GM12878 (cell line): Measurements from ENCODE around the gene NTN1. TPM values are rescaled to one million over a fixed set of nuclear protein-coding genes. Genes with fewer than 3 reads are reported as not detected.

Source experiments
- ATAC-seq: fragments of 200-7000 bp; cut with Tn5 transposase; 3 replicates; pipeline ENCODE4 v1.9.1; 2020; ENCODE audit warnings: mild to moderate bottlenecking, moderate library complexity
- BruUV-seq: library from RNA; stranded (reverse); fragments of 400-500 nt; replicated peaks from 2 replicates; lab custom pipeline; 2021; lab: Mats Ljungman, UMichigan
- CTCF ChIA-PET: fragments of 300-600 bp; sonication (Branson Sonifier 250); formaldehyde crosslinking; extraction: SDS; loops from one replicate; lab custom pipeline; 2021; ENCODE audit warnings: inconsistent platforms; lab: Yijun Ruan, JAX
- POLR2A ChIA-PET: fragments of 350-600 bp; formaldehyde crosslinking; extraction: SDS; loops from one replicate; lab custom pipeline; 2021; ENCODE audit warnings: inconsistent platforms; lab: Charles Lee
- RAD21 ChIA-PET: fragments of 300-600 bp; sonication (Branson Sonifier 250); formaldehyde crosslinking; loops from one replicate; lab custom pipeline; 2023; ENCODE audit warnings: antibody characterized with exemption; ENCODE audit not compliant: unreplicated experiment; lab: Charles Lee
- SMC1A ChIA-PET: fragments of 300-600 bp; sonication (Branson Sonifier 250); formaldehyde crosslinking; loops from one replicate; lab custom pipeline; 2023; ENCODE audit not compliant: unreplicated experiment, uncharacterized antibody; lab: Charles Lee
- DNase-seq: peaks from one replicate; pipeline ENCODE4 v3.0.0-alpha.2; 2011; ENCODE audit warnings: low read depth, low spot score
- FAIRE-seq: peaks from 3 replicates; lab custom pipeline; 2011; peaks lifted over from hg19 to GRCh38; lab: Jason Lieb, UNC
- H2AFZ ChIP-seq: 2 replicates; pipeline ENCODE4 v1.6.0; 2011; ENCODE audit warnings: low read depth, low read length, control low read depth; ENCODE audit not compliant: control insufficient read depth
- H3K27ac ChIP-seq: 2 replicates; pipeline ENCODE4 v1.5.1; 2011; ENCODE audit warnings: control low read depth; ENCODE audit not compliant: control insufficient read depth, insufficient read depth
- H3K27me3 ChIP-seq, 2 experiments: replicated peaks in 1 of 2; 2 replicates each; pipeline versions ENCODE4 v1.6.0 to v1.6.1; 2011; ENCODE audit warnings: low read length in 1 of 2; ENCODE audit not compliant: control insufficient read depth in 2 of 2, insufficient read depth in 2 of 2
- H3K36me3 ChIP-seq, 2 experiments: 2 replicates each; pipeline ENCODE4 v1.5.1; 2011; ENCODE audit warnings: low read length in 1 of 2; ENCODE audit not compliant: control insufficient read depth in 2 of 2, insufficient read depth in 2 of 2
- H3K4me1 ChIP-seq: 2 replicates; pipeline ENCODE4 v1.6.1; 2011; ENCODE audit warnings: mild to moderate bottlenecking, low read length, moderate library complexity, mixed read lengths; ENCODE audit not compliant: control insufficient read depth, insufficient read depth
- H3K4me2 ChIP-seq: 2 replicates; pipeline ENCODE4 v1.6.0; 2011; ENCODE audit warnings: control low read depth; ENCODE audit not compliant: control insufficient read depth, insufficient read depth
- H3K4me3 ChIP-seq: fragments of 200-600 bp; sonication (generic); 2 replicates; pipeline ENCODE4 v1.5.1; 2016
- H3K79me2 ChIP-seq: 2 replicates; pipeline ENCODE4 v1.6.0; 2011; ENCODE audit warnings: low read length; ENCODE audit not compliant: control insufficient read depth, insufficient read depth
- H3K9ac ChIP-seq: 2 replicates; pipeline ENCODE4 v1.8.0; 2011; ENCODE audit warnings: low read length, control low read depth, mixed read lengths; ENCODE audit not compliant: control insufficient read depth, insufficient read depth
- H3K9me3 ChIP-seq: replicated peaks from 3 replicates; pipeline ENCODE4 v1.5.1; 2011; ENCODE audit warnings: mild to moderate bottlenecking, low read length; ENCODE audit not compliant: control insufficient read depth, insufficient read depth
- H4K20me1 ChIP-seq: 2 replicates; pipeline ENCODE4 v1.6.0; 2011; ENCODE audit not compliant: control insufficient read depth, insufficient read depth
- CBX5 ChIP-seq: sonication (generic); IDR thresholded peaks from 2 replicates; pipeline ENCODE4 v1.6.1; 2016; ENCODE audit warnings: low read depth, moderate library complexity, mild to moderate bottlenecking, inconsistent platforms
- EP300 ChIP-seq, 2 experiments: fragments of 150-350 bp in 1 of 2; IDR thresholded peaks; 2 replicates each; pipeline ENCODE4 v1.6.1; 2011 to 2012; ENCODE audit warnings: low read depth in 2 of 2, low read length in 2 of 2, borderline replicate concordance in 1 of 2, improper control_type of control experiment in 1 of 2, inconsistent platforms in 1 of 2; ENCODE audit not compliant: control insufficient read depth in 1 of 2
- HCFC1 ChIP-seq: fragments of 150-350 bp; IDR thresholded peaks from 2 replicates; pipeline ENCODE4 v1.6.1; 2014; ENCODE audit warnings: low read length
- RFX5 ChIP-seq: IDR thresholded peaks from 2 replicates; pipeline ENCODE4 v1.6.1; 2011; ENCODE audit warnings: low read depth, low read length, improper control_type of control experiment
- ZNF274 ChIP-seq: IDR thresholded peaks from one replicate; pipeline ENCODE4 v1.8.0; 2011; ENCODE audit not compliant: insufficient read length, insufficient read depth
- whole genome bisulfite sequencing: methylation state at CpG from one replicate; pipeline ENCODE4 v1.1.6; 2016; ENCODE audit warnings: low lambda C conversion rate; ENCODE audit not compliant: insufficient replicate concordance, insufficient coverage; ENCODE audit errors: missing lambda C conversion rate; 5-methylcytosine and 5-hydroxymethylcytosine counted together
- in situ Hi-C: fragments of 300-500 bp; cut with MboI; formaldehyde crosslinking; loops from 9 replicates; pipeline ENCODE4 v1.14.3; 2018; ENCODE audit warnings: mixed read lengths
- intact Hi-C: fragments of 100-400 bp; cut with micrococcal nuclease; formaldehyde crosslinking; loops from one replicate; pipeline ENCODE4 v1.14.2; 2022; ENCODE audit not compliant: unreplicated experiment
- polyA plus RNA-seq, 11 experiments: library from polyadenylated mRNA; depleted of rRNA in 4 of 11; unstranded in 6 of 11; stranded (reverse) in 5 of 11; fragments of >200 nt; fragmentation: Nextera tagmentation in 4 of 11; fragmentation: Illumina TruSeq in 1 of 11; extraction: Ambion mirVana in 4 of 11; extraction: Trizol in 1 of 11; gene quantifications; 1 replicate in 1 of 11; 2 replicates in 10 of 11; pipeline versions ENCODE4 v1.2.1 to v1.2.3, GENCODE V29; 2011 to 2016; ENCODE audit warnings: inconsistent platforms in 2 of 11, missing spikeins in 2 of 11, low read depth in 1 of 11
- total RNA-seq, 4 experiments: library from RNA; depleted of rRNA in 3 of 4; stranded (reverse); fragments of >200 nt in 3 of 4; fragmentation: Illumina TruSeq in 1 of 4; extraction: Trizol in 1 of 4; gene quantifications; 2 replicates each; pipeline versions ENCODE4 v1.2.1 to v1.2.3, GENCODE V29; 2013 to 2021
- TF ChIP-seq, protein P1 (sequence below): fragments of 450-650 bp; IDR thresholded peaks from 2 replicates; pipeline ENCODE4 v1.6.1; 2017; ENCODE audit warnings: mild to moderate bottlenecking, moderate library complexity

The NTN1 gene
- total and polyA plus RNA-seq, 10 of the 15 experiments (the other 5 are each of a cell fraction or from before 2014, with no cell fraction given), result 0.02 to 0.89 (median 0.35) TPM

DNA sequence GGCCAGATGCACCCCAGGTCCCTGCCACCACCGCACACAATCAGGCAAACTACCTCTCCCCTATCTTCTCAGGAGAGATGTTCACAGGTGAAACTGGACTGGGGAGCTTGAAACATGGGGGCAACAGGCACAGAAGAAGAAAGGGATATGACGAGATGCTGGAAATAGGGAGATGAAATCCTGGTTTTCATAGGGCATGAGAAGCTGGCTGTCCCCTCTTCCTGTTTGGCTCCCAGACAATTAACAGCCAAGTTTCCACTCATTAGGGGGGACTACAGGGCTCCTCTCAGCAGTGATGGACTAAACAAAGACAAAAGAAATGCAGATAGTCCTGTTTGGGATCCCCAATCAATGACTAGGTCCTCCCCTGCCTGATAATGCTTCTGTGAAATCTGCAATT lies 266.0 kb downstream of the NTN1 start:
- FAIRE-seq, result no peak

More for the DNA sequence above, 266.0 kb downstream of the NTN1 start:
- ChIA-PET SMC1A (interaction anchor here (1.0 kb wide), 1 partner anchor 12 kb away, joined by 4 read pairs; no protein-coding TSS in a partner anchor), CTCF (no interaction called here), POLR2A (no interaction called here)
- Histone ChIP-seq H2AFZ (no peak overlapping the region), H3K4me1 (peaks cover 16% of the 10 kb centered on the region), H3K9me3 (no peaks in the 10 kb centered on the region), H3K27me3 (no peaks in the 10 kb centered on the region), H3K79me2 (no peaks in the 10 kb centered on the region), H3K27ac (no peak overlapping the region), H4K20me1 (no peaks in the 10 kb centered on the region), H3K4me2 (no peak overlapping the region), H3K4me3 (no peak overlapping the region), H3K9ac (no peak overlapping the region)
- in situ Hi-C loops (no loop called here), intact Hi-C loops (no loop called here)
- 96% methylated on average over 2 of the region's 2 CpGs for WGBS
- DNase-seq (no peak), ATAC-seq (no peak)
- BruUV-seq, result no TSS peak
- no peak for TF ChIP-seq ZNF274
- no peak for TF ChIP-seq EP300 (IDR thresholded peaks at IDR 0.05; ENCODE audit: borderline replicate concordance in 1 of 2, control insufficient read depth in 1 of 2, low read depth in 2 of 2, low read length in 2 of 2)
- no peak for TF ChIP-seq CBX5
- TF ChIP-seq, protein P1, sequence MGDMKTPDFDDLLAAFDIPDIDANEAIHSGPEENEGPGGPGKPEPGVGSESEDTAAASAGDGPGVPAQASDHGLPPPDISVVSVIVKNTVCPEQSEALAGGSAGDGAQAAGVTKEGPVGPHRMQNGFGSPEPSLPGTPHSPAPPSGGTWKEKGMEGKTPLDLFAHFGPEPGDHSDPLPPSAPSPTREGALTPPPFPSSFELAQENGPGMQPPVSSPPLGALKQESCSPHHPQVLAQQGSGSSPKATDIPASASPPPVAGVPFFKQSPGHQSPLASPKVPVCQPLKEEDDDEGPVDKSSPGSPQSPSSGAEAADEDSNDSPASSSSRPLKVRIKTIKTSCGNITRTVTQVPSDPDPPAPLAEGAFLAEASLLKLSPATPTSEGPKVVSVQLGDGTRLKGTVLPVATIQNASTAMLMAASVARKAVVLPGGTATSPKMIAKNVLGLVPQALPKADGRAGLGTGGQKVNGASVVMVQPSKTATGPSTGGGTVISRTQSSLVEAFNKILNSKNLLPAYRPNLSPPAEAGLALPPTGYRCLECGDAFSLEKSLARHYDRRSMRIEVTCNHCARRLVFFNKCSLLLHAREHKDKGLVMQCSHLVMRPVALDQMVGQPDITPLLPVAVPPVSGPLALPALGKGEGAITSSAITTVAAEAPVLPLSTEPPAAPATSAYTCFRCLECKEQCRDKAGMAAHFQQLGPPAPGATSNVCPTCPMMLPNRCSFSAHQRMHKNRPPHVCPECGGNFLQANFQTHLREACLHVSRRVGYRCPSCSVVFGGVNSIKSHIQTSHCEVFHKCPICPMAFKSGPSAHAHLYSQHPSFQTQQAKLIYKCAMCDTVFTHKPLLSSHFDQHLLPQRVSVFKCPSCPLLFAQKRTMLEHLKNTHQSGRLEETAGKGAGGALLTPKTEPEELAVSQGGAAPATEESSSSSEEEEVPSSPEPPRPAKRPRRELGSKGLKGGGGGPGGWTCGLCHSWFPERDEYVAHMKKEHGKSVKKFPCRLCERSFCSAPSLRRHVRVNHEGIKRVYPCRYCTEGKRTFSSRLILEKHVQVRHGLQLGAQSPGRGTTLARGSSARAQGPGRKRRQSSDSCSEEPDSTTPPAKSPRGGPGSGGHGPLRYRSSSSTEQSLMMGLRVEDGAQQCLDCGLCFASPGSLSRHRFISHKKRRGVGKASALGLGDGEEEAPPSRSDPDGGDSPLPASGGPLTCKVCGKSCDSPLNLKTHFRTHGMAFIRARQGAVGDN, result no peak
- no peak for TF ChIP-seq RFX5
- TF ChIP-seq HCFC1, result no peak
- TF ChIP-seq, all 136 proteins: peak for 0
- H3K36me3 ChIP-seq, result no peaks in the 10 kb centered on the region
- RAD21 ChIA-PET, result no interaction called here
